ENCODE data around the gene NKD1. TPM values are rescaled to one million over a fixed set of nuclear protein-coding genes. Genes with fewer than 3 reads are reported as not detected.

NKD1 gene
- total RNA-seq, 2 donors from 2014 or later = 7.0 to 13.8 TPM

GRCh38 chr16:50560903-50561863, 13.0 kb downstream of the NKD1 start:
- H3K27ac ChIP-seq = no peak overlapping the region
- intact Hi-C loops (cut with DNase I) = no loop called here
- TF ChIP-seq POLR2A (IDR thresholded peaks at IDR 0.05) = no peak
- no peak for TF ChIP-seq POLR2AphosphoS5 (IDR thresholded peaks at IDR 0.05)
- no peak for TF ChIP-seq CTCF (IDR thresholded peaks at IDR 0.05)
- H3K36me3 ChIP-seq = no peaks in the 10 kb centered on the region
- no peak overlapping the region for H3K4me3 ChIP-seq
- WGBS = 93% methylated on average over 4 of the region's 4 CpGs
- DNase-seq (ENCODE audit: low spot score) = no peak
- no peaks in the 10 kb centered on the region for H3K4me1 ChIP-seq (replicated peaks)
- H3K27me3 ChIP-seq (replicated peaks; ENCODE audit: insufficient read depth) = no peaks in the 10 kb centered on the region
- no peaks in the 10 kb centered on the region for H3K9me3 ChIP-seq

GRCh38 chr16:50562657-50563056, 14.5 kb downstream of the NKD1 start:
- no peaks in the 10 kb centered on the region for H3K27me3 ChIP-seq (replicated peaks; ENCODE audit: insufficient read depth)
- H3K9me3 ChIP-seq = no peaks in the 10 kb centered on the region
- no peak for TF ChIP-seq POLR2A (IDR thresholded peaks at IDR 0.05)
- TF ChIP-seq POLR2AphosphoS5 (IDR thresholded peaks at IDR 0.05) = no peak
- no peak for TF ChIP-seq CTCF (IDR thresholded peaks at IDR 0.05)
- no peak for DNase-seq (ENCODE audit: low spot score)
- H3K27ac ChIP-seq = no peak overlapping the region
- no peaks in the 10 kb centered on the region for H3K36me3 ChIP-seq
- 87% methylated on average over 7 of the region's 7 CpGs for WGBS
- H3K4me3 ChIP-seq = no peak overlapping the region
- no peaks in the 10 kb centered on the region for H3K4me1 ChIP-seq (replicated peaks)
- intact Hi-C loops (cut with DNase I) = no loop called here

- no peak overlapping the region for H3K27ac ChIP-seq
These were observed 15.8 kb downstream of the NKD1 start for GRCh38 chr16:50563989-50564388.

GRCh38 chr16:50565428-50565827, 17.2 kb downstream of the NKD1 start:
- Histone ChIP-seq H3K4me3 (no peak overlapping the region), H3K27me3 (replicated peaks; ENCODE audit: insufficient read depth) (no peaks in the 10 kb centered on the region), H3K27ac (no peak overlapping the region), H3K9me3 (no peaks in the 10 kb centered on the region), H3K4me1 (replicated peaks) (no peaks in the 10 kb centered on the region), H3K36me3 (no peaks in the 10 kb centered on the region)
- DNase-seq (ENCODE audit: low spot score) = no peak
- intact Hi-C loops (cut with DNase I) = no loop called here
- TF ChIP-seq POLR2AphosphoS5 (IDR thresholded peaks at IDR 0.05) (no peak), POLR2A (IDR thresholded peaks at IDR 0.05) (no peak), CTCF (IDR thresholded peaks at IDR 0.05) (no peak)
- 97% methylated on average over 5 of the region's 5 CpGs for WGBS

More at GRCh38 chr16:50563989-50564388, 15.8 kb downstream of the NKD1 start:
- intact Hi-C loops (cut with DNase I) = no loop called here
- TF ChIP-seq CTCF (IDR thresholded peaks at IDR 0.05) = no peak
- no peak for TF ChIP-seq POLR2AphosphoS5 (IDR thresholded peaks at IDR 0.05)
- TF ChIP-seq POLR2A (IDR thresholded peaks at IDR 0.05) = no peak
- Histone ChIP-seq H3K4me1 (replicated peaks) (no peaks in the 10 kb centered on the region), H3K36me3 (no peaks in the 10 kb centered on the region), H3K27me3 (replicated peaks; ENCODE audit: insufficient read depth) (no peaks in the 10 kb centered on the region), H3K4me3 (no peak overlapping the region), H3K9me3 (no peaks in the 10 kb centered on the region)
- DNase-seq (ENCODE audit: low spot score) = no peak
- WGBS = 61% methylated on average over 6 of the region's 6 CpGs
